Stimulated activated CD4-positive, alpha-beta T cell treated with anti-CD3 and anti-CD28 coated beads, Interleukin-1b, Interleukin-23, amount 100 ng/mL, for 1 hour (primary cell): ENCODE data around the gene B4GALT1.

Source experiments
- DNase-seq, 2 donors: peaks; one replicate each; pipeline ENCODE4 v3.0.0-alpha.2; 2020; ENCODE audit warnings: low read depth in 2 of 2

The B4GALT1 gene, protein sequence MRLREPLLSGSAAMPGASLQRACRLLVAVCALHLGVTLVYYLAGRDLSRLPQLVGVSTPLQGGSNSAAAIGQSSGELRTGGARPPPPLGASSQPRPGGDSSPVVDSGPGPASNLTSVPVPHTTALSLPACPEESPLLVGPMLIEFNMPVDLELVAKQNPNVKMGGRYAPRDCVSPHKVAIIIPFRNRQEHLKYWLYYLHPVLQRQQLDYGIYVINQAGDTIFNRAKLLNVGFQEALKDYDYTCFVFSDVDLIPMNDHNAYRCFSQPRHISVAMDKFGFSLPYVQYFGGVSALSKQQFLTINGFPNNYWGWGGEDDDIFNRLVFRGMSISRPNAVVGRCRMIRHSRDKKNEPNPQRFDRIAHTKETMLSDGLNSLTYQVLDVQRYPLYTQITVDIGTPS

DNA sequence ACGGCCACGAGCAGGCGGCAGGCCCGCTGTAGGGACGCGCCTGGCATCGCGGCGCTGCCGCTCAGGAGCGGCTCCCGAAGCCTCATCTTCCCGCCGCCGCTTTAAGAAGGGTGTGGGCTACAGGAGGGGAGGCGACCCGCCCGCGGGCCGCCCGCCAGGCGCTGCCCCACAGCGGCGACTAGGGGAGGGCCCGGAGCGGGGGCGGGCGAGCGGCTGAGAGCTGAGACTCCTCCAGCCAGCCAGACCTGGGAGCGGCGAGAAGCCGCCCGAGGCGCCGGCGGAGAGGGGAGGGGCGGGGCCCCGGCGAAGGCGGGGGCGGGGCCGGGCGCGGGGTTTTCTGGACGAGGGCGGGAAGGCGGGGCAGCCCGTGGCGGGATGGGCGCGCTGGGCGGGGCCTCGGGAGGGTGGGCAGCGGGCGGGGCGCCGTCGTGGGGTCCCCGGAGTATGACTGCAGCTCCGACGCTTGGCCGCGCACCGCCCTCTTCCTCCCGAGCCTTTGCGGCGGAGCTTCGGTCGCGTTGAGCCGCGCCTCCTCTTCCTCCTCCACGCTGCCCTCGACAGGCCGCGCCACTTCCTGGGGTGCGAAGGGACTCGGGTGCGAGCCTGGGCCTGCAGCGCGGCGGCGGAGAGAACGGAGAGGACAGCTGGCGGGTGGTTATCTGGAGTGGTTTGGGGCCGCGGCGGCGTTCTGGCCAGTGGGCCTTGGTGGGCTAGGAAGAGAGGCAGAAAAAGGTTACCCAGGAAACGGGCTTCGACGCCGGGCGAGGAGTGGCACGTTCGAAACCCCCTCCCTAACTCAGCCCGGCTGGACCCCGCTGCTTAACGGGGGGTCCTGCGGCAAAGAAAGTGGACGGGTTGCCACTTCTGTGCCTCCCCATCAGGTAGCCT, at the start of gene B4GALT1:
B4GALT1 (minus strand) TSS at position 253 of the 888 bp plus-strand sequence; CDS start at position 86, 167 bp downstream.
- DNase-seq: peak; percentile 91 to 97

DNA sequence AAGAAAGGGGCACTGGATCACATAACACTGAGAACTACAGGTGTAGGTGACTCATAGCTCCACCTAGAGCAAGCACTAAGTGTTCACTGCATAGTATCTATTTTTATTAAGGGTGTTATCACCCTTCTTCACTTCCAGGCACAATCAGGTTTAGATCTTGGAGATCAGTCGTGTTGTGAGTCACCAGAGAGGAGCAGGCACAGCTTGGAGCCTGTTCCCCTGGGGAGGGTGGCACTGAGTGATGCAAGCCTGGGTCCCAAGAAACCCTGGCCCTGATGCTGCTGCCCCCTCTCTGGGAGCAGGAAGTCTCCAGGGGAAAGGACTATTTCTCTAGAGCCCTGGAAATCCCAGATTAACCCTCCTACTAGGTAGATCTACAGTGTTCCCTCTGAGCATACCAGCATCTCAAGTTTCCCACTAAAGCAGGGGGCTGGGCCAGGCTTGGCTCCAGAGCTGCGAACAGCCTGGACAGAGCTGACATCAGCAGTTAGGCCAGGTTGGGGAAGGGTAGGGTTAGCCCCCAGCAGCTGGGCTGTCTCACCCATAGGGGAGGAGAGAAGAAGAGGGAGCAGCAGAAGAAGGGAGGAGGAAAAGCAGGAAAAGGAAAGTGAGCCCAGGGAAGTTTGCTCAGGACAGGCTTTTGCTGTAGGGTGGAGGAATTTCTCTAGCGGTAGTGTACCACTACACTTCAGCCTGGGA, 44.7 kb upstream of the B4GALT1 start:
- no peak for DNase-seq

DNA sequence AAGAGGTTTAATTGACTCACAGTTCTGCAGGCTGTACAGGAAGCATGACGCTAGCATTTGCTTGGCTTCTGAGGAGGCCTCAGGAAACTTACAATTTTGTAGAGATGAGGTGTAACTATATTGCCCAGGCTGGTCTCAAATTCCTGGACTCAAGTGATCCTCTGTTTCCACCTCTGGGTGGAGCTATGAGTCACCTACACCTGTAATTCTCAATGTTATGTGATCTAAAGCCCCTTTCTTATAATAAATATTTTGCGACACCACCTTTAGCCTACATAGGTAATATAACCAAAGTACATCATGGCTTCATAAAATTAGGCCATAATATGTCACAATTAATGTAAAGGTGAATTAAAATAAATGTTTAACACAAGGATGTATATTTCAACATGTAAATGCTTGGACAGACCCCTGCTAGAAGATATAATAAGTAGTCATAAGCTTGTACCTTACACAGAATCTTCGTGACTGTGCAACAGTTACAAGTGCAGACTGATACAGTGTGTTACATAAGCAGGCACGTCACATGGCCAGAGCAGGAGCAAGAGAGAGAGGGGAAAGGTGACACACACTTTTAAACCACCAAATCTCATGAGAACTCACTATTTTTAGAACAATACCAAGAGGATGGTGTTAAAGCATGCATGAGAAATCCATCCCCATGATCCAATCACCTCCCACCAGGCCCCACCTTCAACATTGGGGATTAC, 43.0 kb upstream of the B4GALT1 start:
- DNase-seq: no peak

DNA sequence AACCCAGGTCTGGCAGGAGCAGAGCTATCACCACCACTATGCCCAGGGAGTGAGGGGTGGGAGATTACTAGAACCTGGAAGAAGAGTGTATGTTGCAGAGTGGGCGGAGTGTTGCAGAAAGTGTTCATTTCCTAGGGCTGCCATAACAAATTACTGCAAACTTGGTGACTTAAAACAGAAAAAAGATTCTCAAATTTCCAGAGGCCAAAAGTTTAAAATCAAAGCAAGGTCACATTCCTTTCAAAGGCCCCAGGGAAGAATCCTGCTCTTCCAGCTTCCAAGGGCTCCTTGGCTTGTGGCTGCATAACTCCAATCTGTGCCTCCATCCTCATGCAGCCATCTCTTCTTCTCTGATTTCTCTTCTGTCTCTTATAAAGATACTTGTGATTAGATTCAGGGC, 42.3 kb upstream of the B4GALT1 start:
- DNase-seq: no peak

DNA sequence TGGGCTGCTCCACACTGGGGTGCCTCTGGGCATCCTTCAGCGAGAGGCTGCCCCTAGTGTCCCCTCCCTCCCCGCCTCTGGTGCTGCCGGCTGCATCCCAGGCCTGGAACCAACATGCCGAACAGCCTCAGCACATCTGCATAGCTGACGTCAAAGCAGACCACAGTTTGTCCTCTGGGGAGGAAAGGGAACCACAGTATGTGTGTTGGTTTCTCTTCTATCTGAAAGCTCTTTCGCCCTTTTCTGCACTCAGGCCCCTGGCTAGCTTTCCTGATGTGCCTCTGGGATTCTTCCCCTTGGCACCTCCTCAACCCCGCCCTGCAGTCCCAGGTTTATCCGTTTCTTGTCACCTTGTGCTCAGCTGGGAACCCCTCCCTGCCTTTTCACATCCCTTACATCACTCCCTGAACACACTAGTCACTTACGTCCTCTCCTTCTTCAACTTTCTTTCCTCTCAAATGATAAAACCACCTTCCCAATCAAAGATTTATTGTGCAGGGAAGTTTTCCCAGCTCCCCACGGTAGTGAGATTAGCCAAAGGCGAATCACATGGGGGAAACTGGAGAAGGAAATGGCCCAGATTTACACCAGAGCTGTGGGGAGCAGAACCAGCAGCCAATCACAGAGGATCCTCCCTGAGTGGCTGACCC, 35.5 kb upstream of the B4GALT1 start:
- no peak for DNase-seq

DNA sequence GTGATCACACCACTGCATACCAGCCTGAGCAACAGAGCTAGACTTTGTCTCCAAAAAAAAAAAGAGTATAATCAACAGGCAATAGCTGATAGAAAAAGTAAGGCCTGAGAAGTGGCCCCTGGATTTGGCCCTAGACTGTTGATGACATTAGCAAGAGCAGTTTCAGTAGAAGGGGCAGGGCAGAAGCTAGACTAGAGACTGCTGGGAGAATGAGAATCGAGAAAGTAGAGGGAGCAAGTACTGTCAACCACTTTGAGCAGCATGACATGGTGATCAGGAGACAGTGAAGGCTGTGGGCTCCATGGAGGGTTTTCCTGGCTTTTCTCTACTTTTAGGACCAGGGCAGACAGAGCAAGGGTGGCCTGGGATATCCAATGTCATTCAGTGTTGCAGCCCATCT, 34.9 kb upstream of the B4GALT1 start:
- DNase-seq: no peak

DNA sequence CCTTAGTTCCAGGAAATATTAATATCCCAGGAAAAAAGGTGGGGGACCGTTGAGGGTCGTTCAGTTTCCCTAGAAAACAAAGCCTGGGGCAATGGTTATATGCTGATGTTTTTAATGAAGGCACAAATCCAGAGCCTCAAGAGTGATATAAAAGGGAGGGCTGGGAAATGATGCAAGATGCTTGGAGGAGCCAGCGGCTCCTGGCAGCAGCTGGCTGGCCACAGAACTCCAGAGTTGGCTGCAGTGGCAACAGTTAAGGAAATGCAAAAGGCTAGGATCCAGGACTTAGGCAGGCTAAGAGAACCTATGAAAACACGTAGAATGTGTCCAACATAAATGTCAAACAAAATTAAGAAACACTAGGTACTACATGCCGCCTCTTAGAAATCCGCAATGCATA, 31.0 kb upstream of the B4GALT1 start:
- DNase-seq: no peak

DNA sequence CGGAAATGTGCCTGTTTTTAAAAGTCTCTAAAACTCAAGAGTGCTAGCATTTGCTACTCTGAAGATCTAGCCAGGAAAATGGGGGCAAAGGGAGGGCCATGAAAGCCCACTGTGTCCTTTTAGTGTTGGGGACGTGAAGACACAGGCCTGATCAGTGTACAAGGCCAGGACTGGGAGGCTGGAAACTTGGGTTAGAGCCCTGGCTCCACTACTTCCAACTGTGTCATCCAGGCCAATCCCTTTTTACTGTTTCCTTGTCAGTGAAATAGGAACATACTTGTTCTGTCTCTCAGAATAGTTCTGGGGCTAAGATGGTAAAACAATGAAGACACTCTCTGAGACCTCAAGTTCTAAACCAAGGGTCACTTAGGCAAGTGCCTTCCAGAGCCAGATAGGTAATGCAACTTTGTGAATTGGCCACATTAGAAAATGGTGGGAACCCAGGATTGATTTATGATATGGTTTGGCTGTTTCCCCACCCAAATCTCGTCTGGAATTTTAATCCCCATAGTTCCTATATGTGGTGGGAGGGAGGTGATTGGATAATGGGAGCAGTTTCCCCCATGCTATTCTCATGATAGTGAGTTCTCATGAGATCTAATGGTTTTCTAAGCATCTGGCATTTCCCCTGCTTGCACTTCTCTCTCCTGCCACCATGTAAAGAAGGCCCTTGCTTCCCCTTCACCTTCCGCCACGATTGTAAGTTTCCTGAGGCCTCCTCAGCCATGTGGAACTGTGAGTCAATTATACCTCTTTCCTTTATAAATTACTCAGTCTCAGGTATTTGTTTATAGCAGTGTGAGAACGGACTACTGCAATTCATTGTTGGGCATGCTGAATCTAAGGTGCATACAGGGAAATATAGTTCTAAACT, 30.4 kb upstream of the B4GALT1 start:
- no peak for DNase-seq

DNA sequence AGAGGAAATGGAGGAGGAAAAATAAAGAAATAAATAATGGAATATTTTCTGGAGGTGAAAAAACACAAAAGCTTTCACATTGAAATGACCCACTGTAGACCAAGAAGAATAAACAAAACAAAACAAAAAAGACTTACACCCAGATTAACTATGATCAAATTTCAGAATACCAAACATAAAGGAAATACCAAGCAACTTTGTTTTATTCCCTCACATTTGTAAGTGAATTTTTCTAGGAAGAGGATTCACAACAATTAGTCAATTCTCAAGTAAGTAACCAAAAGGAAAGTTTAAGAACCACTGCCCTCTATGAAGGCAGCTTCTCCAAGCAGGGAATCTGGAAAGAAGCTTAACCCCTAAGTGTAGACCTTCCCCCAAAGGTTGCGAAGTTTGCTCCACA, 29.6 kb upstream of the B4GALT1 start:
- no peak for DNase-seq

DNA sequence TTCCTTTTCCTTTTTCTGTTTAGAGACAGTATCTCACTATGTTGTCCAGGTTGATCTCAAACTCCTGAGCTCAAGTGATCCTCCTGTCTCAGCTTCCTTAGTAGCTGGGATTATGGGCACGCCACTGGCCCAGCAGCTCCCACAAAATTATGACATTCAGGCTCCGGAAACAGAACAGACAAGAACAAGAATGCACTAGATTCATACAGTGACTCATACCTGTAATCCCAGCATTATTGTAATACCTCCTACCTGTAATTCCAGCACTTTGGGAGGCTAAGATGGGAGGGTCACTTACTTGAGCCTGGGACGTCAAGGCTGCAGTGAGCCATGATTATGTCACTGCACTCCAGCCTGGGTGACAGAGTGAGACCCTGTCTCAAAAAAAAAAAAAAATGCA, 26.7 kb upstream of the B4GALT1 start:
- DNase-seq: no peak

DNA sequence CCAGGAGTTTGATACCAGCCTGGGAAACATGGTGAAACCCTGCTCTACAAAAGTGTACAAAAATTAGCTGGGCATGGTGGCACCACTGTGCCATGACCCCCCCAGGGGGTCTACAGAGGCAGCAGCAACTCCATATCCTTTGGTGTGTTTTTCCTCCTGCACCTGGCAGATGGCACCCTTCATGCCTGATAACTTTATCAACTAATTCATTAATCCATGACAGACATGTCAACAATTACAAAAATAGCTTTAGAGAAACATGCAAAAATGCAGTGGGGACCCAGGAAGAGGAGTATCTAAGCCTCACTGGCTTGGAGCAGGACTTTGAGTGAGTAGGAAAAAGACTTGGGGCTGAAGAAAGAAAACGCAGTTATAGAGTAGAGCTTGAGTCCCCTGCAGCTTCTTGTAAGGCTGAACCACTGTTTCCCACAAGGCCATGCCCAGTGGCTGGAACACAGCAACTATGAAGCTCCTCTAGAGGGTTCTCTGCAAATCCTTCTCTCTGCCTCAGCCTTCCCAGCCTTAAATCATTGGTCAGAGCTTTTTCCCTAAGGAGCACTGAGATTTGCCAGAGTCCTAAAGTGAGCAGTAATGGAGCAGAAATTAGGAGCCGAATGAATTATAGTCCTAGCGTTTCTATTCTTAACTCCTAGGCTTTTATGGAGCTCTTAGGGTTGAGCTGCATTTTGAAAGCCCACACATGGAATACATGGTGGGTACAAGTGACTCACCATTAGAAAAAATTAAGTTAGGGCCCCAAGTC, 25.5 kb upstream of the B4GALT1 start:
- DNase-seq: no peak

DNA sequence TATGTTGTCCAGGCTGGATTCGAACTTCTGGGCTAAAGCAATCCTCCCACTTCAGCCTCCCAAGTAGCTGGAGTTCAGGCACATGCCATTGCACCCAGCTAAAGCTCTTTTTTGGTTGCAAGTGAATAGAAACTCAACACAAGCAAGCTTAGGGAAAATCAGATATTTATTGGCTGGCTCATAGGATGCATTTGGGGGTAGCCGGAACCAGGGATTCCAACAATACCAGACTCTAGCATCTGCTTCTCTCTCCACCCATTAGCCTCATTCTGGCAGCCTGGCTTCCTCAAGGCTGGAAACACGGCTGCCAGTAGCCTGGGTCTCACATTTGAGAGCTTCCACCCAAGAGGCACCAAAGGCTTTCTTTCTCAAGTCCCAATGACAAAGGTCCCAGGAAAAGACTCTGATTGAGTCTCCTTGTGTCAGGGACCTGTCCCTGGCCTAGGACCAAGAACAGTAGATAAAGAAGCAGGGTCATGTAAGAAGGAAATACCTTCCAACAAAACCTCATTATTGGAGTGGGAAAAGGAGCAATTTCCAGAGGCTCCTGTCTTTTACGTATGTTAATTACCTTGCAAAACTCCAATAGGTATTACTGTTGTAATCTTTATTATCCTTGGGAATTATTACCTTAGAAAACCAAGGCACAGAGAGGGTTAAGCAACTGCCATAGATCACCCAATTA, 23.0 kb upstream of the B4GALT1 start:
- DNase-seq: no peak

DNA sequence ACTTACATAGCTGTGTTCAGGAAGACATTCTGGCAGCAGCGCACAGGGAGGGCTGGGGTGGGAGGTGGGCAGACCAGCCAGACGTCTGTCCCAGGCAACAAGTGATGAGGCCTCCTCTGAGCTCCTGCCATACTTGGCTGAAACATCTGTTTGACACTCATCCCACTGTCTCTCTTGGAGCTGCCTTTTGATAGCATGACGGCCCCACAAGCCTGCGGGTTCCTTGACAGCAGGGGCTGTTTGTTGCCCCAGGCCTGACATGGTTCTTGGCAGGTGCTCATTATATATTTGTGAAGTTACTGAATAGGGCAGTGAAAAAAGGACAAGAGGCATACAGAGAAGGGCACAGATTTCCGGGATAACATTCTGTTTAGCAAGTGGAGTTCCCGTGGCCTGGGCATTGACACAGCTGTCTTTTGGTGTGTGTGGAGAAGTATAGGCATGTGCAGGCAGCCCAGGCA, 22.2 kb upstream of the B4GALT1 start:
- DNase-seq: no peak

DNA sequence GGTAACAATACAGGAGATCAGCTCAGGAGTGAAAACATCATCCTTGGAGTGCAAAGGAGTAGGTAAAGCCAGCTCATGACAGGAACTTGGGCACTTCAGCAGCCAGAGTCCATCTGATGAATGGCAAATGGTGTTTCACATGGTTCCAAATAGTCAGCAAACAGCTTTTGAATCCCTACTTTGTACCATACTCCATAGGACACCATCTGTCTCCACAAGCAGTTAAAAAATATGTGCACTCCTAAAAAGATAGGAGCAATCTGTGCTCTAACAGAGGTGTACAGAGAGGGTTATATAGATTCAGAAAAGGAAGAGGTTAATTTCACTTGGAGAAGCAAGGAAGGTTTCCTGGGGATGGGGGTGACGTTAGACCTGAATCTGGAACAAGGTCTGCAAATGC, 21.6 kb upstream of the B4GALT1 start:
- no peak for DNase-seq

DNA sequence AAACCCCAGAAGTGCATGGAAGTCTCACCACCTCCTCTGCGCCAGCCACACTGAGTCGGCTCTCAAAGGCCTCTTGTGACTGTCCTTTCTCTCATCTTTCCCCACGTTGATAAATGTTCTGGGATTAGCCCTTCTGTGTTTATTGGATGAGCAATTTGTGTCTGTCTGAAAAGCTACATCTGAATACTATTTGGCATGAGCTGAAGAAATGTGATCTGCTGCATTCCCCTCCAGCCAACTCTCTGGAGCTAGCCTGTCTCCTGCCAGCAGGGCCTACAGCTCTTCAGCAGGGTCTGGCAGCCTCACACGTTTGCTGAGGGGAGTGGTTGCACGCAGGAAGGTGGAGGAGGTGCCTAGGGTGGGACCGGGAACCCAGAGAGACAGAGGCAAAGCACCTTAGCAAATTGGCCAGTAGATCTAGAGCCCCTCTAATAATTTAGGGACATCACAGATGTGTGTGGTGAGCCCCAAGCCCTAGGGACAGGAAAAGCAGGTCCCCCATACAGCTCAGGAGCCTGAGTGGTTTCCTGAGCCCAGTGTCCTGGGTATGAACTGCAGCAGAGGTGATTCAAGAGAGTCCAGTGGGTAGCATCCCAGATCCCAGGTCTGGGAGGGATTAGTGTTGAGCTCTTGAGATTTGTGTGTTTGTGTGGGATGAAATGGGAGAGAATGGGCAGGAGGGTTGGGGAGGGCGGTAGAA, 20.5 kb upstream of the B4GALT1 start:
- no peak for DNase-seq

DNA sequence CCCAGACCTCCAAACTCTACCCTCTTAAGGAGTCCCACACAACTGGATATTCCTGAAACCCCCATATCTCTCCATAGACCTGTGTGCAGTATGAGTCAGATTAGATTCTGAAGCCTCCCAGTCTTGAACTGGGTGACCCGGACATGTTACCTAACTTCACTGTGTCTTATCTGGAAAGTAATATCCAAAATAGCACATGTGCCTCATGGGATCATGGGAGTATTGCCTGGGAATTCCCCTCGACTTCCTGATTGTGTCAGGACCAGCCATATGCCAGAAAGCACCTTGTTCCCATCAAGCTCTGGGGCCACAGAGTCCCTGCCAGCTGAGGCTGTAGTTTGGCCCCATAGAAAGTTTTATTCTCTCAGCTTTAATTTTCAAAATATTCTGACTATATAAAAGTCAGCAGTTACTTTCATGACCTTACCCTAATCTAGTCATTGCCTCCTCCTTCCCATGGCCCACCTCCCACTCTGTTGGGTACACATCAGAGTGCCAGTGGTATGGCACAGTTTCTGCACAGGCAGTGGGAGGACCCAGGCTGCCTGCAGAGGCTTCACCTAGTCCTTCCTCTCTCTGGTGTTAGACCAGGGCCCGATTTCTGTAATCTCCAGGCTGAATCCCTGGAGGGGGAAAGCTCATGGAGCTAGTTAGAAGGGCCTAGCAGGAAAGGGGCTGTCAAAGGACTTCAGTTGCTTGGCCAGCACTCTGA, 19.5 kb upstream of the B4GALT1 start:
- DNase-seq: no peak

DNA sequence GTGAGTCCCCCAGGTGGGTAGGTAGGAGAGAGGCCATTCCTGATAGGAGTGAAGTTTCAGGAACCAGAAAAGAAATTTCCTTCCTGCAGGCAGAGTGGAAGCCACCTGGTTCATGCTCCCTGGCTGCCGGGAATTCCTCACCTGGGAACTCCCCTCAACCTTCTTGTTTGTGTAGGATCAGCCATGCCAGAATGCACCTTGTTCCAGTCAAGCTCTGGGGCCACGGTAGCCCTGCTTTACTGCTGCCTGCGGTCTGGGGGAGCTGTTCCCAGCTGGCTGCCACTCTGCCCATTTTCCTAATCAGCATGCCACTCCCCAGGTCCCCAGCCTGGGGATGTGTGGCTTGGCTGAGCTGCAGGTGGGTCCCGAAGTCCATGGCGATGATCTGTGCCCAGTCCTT, 18.7 kb upstream of the B4GALT1 start:
- DNase-seq: no peak
